Caco-2 (cell line): ENCODE results near the gene COL15A1. TPM values are rescaled to one million over a fixed set of nuclear protein-coding genes. Genes with fewer than 3 reads are reported as not detected.
"Not testable (repeated sequence)": the region's sequence is repeated elsewhere in the genome, so short reads cannot be mapped to it uniquely, and the experiment has no call there.

Source experiments
- BruUV-seq: library from RNA; stranded (reverse); fragments of 400-500 nt; replicated peaks from 2 replicates; lab custom pipeline; 2021; lab: Mats Ljungman, UMichigan
- CTCF ChIA-PET: fragments of 300-600 bp; sonication (Branson Sonifier 250); formaldehyde crosslinking; loops from one replicate; lab custom pipeline; 2022; ENCODE audit warnings: antibody characterized with exemption; lab: Charles Lee
- POLR2A ChIA-PET: fragments of 300-600 bp; sonication (Branson Sonifier 250); formaldehyde crosslinking; loops from one replicate; lab custom pipeline; 2022; ENCODE audit warnings: antibody characterized with exemption; lab: Charles Lee
- DNase-seq, 2 experiments: peaks; one replicate each; pipeline versions ENCODE4 v3.0.0 to v3.0.0-alpha.2; 2020 to 2022
- H3K27me3 ChIP-seq: replicated peaks from 2 replicates; pipeline ENCODE4 v1.6.0; 2011; ENCODE audit warnings: low read length; ENCODE audit not compliant: control insufficient read depth, insufficient read depth
- H3K36me3 ChIP-seq: 2 replicates; pipeline ENCODE4 v1.5.1; 2011; ENCODE audit warnings: low read length; ENCODE audit not compliant: control insufficient read depth, insufficient read depth
- H3K4me1 ChIP-seq: fragments of 250-450 bp; sonication (Bioruptor Pico); 2 replicates; pipeline ENCODE4 v1.5.1; 2020; ENCODE audit warnings: mild to moderate bottlenecking
- H3K4me3 ChIP-seq: 2 replicates; pipeline ENCODE4 v1.5.1; 2011; ENCODE audit warnings: low read depth, mild to moderate bottlenecking, control low read depth, low read length
- H3K9me3 ChIP-seq: fragments of 250-450 bp; sonication (Bioruptor Pico); 2 replicates; pipeline ENCODE4 v1.5.1; 2020; ENCODE audit warnings: mild to moderate bottlenecking, moderate library complexity
- H3K27ac Mint-ChIP-seq: one replicate; pipeline ENCODE4 v1.8.0; 2022; ENCODE audit warnings: mixed read lengths; ENCODE audit not compliant: unreplicated experiment
- H3K27me3 Mint-ChIP-seq: one replicate; pipeline ENCODE4 v1.8.0; 2022; ENCODE audit warnings: mixed read lengths; ENCODE audit not compliant: insufficient read depth, unreplicated experiment
- H3K36me3 Mint-ChIP-seq: one replicate; pipeline ENCODE4 v1.8.0; 2022; ENCODE audit warnings: mild to moderate bottlenecking, mixed read lengths; ENCODE audit not compliant: insufficient read depth, unreplicated experiment
- H3K4me1 Mint-ChIP-seq: one replicate; pipeline ENCODE4 v1.8.0; 2022; ENCODE audit warnings: low read depth, mixed read lengths; ENCODE audit not compliant: unreplicated experiment
- H3K4me3 Mint-ChIP-seq: one replicate; pipeline ENCODE4 v1.8.0; 2022; ENCODE audit warnings: mild to moderate bottlenecking, moderate library complexity, mixed read lengths; ENCODE audit not compliant: unreplicated experiment
- H3K9me3 Mint-ChIP-seq: one replicate; pipeline ENCODE4 v1.8.0; 2022; ENCODE audit warnings: mixed read lengths; ENCODE audit not compliant: unreplicated experiment
- intact Hi-C: fragments of 100-400 bp; cut with micrococcal nuclease; formaldehyde crosslinking; loops from one replicate; pipeline ENCODE4 v1.10.0; 2022; ENCODE audit not compliant: unreplicated experiment
- total RNA-seq: library from RNA; stranded (reverse); gene quantifications from 2 replicates; pipeline ENCODE4 v1.2.3, GENCODE V29; 2022
- TF ChIP-seq, protein P1 (sequence below), 2 experiments: fragments of 200-600 bp in 1 of 2; IDR thresholded peaks; 1 replicate in 1 of 2; 2 replicates in 1 of 2; pipeline versions ENCODE4 v1.5.1 to v1.8.0; 2011 to 2022; ENCODE audit warnings: antibody characterized with exemption in 1 of 2, control low read depth in 1 of 2, inconsistent platforms in 1 of 2, low read depth in 1 of 2, low read length in 1 of 2, mild to moderate bottlenecking in 1 of 2, moderate library complexity in 1 of 2; ENCODE audit not compliant: insufficient read depth in 1 of 2, severe bottlenecking in 1 of 2, unreplicated experiment in 1 of 2

COL15A1 gene
- total RNA-seq, 1 experiment from 2014 or later, result not detected

GRCh38 chr9:99008203-99008602, 64.5 kb downstream of the COL15A1 start:
- Histone ChIP-seq H3K36me3 (no peaks in the 10 kb centered on the region), H3K4me1 (peaks cover 10% of the 10 kb centered on the region), H3K4me3 (no peak overlapping the region), H3K9me3 (peaks cover 72% of the 10 kb centered on the region), H3K27me3 (no peaks in the 10 kb centered on the region)
- POLR2A ChIA-PET, result no interaction called here
- H3K27me3 Mint-ChIP-seq, result peaks cover 2% of the 10 kb centered on the region
- no peak for DNase-seq
- intact Hi-C loops, result no loop called here
- BruUV-seq, result no TSS peak
- H3K27ac Mint-ChIP-seq, result no peak overlapping the region
- no peaks in the 10 kb centered on the region for H3K36me3 Mint-ChIP-seq
- TF ChIP-seq, protein P1, sequence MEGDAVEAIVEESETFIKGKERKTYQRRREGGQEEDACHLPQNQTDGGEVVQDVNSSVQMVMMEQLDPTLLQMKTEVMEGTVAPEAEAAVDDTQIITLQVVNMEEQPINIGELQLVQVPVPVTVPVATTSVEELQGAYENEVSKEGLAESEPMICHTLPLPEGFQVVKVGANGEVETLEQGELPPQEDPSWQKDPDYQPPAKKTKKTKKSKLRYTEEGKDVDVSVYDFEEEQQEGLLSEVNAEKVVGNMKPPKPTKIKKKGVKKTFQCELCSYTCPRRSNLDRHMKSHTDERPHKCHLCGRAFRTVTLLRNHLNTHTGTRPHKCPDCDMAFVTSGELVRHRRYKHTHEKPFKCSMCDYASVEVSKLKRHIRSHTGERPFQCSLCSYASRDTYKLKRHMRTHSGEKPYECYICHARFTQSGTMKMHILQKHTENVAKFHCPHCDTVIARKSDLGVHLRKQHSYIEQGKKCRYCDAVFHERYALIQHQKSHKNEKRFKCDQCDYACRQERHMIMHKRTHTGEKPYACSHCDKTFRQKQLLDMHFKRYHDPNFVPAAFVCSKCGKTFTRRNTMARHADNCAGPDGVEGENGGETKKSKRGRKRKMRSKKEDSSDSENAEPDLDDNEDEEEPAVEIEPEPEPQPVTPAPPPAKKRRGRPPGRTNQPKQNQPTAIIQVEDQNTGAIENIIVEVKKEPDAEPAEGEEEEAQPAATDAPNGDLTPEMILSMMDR (IDR thresholded peaks at IDR 0.05; ENCODE audit: insufficient read depth in 1 of 2, low read depth in 1 of 2, low read length in 1 of 2, severe bottlenecking in 1 of 2, unreplicated experiment in 1 of 2), result no peak
- H3K9me3 Mint-ChIP-seq, result peaks cover 61% of the 10 kb centered on the region
- H3K4me1 Mint-ChIP-seq, result no peaks in the 10 kb centered on the region
- H3K4me3 Mint-ChIP-seq, result no peak overlapping the region
- CTCF ChIA-PET, result no interaction called here

GRCh38 chr9:99010393-99010792, 66.7 kb downstream of the COL15A1 start:
- BruUV-seq, H3K27me3 Mint-ChIP-seq, H3K36me3 Mint-ChIP-seq, intact Hi-C loops, H3K36me3 ChIP-seq, H3K4me1 Mint-ChIP-seq, POLR2A ChIA-PET, H3K27ac Mint-ChIP-seq, H3K4me3 Mint-ChIP-seq, DNase-seq, H3K4me3 ChIP-seq, CTCF ChIA-PET, H3K27me3 ChIP-seq: not testable (repeated sequence)
- H3K4me1 ChIP-seq, result peaks cover 10% of the 10 kb centered on the region
- H3K9me3 Mint-ChIP-seq, result peaks cover 52% of the 10 kb centered on the region
- H3K9me3 ChIP-seq, result peaks cover 63% of the 10 kb centered on the region

DNA sequence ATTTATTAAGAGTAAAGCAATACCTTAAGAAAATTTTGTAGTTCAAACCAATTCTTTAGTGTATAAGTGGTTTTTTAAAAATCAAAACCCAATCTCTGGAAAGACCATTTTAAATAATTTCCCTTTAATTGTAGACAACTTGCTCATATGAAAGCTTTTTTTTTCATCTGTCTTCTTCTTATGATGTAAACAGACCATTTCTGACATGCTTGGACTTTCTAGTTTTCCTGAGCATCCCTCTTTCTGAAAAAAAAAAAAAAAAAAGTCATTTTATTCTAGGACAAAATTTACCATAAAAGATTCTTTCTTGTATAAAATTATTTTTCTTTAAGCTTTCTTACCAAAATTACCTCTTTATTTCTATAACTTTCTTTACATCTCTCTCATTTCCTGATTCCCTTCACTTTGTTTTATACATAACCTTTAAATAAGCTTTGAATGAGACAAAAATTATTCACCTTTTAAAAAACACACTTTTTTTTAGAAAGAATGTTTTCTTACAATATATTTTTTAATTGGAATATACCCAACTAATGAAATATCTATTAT, 67.5 kb downstream of the COL15A1 start:
- no peak overlapping the region for H3K4me3 Mint-ChIP-seq

More for the DNA sequence above, 67.5 kb downstream of the COL15A1 start:
- POLR2A ChIA-PET, result interaction anchor here (0.7 kb wide), 1 partner anchor 1560 kb away, joined by 9 read pairs; no protein-coding TSS in a partner anchor
- H3K36me3 ChIP-seq, result no peaks in the 10 kb centered on the region
- Mint-ChIP-seq H3K4me1 (no peaks in the 10 kb centered on the region), H3K9me3 (peaks cover 44% of the 10 kb centered on the region), H3K27ac (no peak overlapping the region), H3K36me3 (no peaks in the 10 kb centered on the region), H3K27me3 (no peaks in the 10 kb centered on the region)
- CTCF ChIA-PET, result no interaction called here
- intact Hi-C loops, result no loop called here
- DNase-seq, result peak in 1 of 2 experiments; percentile 25
- H3K9me3 ChIP-seq, result peaks cover 59% of the 10 kb centered on the region
- TF ChIP-seq, protein P1 (IDR thresholded peaks at IDR 0.05; ENCODE audit: insufficient read depth in 1 of 2, low read depth in 1 of 2, low read length in 1 of 2, severe bottlenecking in 1 of 2, unreplicated experiment in 1 of 2), result no peak
- H3K4me1 ChIP-seq, result peaks cover 10% of the 10 kb centered on the region
- no TSS peak for BruUV-seq
- no peaks in the 10 kb centered on the region for H3K27me3 ChIP-seq
- H3K4me3 ChIP-seq, result no peak overlapping the region
